GDM1 (cell line): ENCODE data around the gene ABO.
"Not testable (repeated sequence)": the region's sequence is repeated elsewhere in the genome, so short reads cannot be mapped to it uniquely, and the experiment has no call there.

ENCODE experiments used
- DNase-seq: peaks from one replicate; lab custom pipeline; 2025; lab: John Stamatoyannopoulos, UW

Gene ABO

DNA sequence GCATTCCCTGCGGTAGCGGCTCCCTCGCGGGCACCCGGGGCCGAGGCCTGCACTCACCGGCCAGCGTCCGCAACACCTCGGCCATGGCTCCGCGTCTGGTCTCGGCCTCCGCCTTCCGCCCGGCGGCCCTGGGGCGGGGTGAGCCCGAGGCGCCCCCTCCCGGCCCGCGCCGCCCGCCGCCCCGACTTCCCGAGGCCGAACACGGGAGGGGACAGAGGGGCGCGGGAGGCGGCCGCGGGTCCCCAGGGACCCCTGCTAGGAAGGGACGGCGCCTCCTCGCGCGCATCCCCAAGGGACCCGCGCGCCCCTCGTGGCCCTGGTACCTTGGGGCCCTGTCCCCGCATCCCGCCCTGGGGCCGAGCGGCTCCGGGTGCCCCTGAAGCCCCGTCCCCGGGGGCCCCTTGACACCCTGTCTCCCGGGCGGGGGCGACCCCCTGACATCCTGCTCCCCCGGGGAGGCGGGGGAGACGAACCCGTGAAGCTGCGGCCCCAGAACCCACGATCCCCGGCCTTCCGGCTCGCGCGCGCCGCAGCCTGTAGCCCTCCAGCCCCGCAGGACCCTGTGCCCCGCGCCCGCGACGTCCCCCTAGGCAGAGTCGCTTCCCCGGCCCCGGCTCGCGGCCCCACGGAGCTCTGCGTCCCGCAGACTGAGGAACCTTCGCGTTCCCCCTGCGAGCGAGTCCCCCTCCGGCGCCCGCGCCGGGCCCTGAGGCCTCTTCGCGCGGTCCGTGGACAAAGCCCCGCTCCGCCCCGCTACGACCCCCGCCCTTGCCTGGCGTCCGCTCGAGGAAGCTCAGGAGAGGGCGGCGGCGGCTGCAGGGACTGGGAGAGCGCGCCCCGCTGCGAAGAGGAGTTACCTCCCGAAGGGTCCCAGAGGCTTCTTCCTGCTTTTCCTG is at the start of gene ABO:
ABO (minus strand) TSS at position 97 of the 896 bp plus-strand sequence.
- no peak for DNase-seq

DNA sequence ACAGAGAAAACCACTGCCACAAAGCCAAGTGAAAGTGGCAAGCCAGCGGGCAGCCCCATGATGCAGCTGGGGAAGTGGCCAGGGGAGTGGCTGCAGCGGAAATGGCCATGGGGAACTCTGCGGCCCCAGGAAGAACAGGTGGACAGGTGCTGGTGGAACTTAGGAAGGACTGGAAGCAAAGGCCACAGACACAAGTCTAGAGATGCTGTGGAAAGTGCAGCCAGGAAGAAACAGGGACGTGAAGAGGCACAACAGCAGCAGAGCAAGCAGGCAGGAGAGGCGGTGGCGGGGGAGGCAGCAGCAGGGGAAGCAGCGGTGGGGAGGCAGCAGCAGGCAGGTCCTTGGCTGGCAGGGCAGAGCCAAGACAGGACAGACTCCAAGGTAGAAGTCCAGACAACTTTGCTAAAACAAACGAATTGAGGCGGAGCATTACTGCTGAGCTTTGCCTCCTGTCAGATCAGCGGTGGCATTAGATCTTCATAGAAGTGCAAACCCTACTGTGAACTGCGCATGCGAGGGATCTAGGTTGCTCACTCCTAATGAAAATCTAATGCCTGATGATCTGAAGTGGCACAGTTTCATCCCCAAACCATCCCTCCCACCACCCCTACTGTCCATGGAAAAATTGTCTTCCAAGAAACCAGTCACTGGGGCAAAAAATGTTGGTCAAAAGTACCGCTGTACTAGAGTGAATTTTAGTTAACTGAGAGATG is 49.1 kb upstream of the ABO start:
- DNase-seq: no peak

GRCh38 chr9:133323211-133323610 is 48.2 kb upstream of the ABO start:
- no peak for DNase-seq

- DNase-seq: no peak
Measured at GRCh38 chr9:133322701-133323100, 47.7 kb upstream of the ABO start.

- DNase-seq: no peak
Measured at GRCh38 chr9:133321411-133321935, 46.5 kb upstream of the ABO start.

- DNase-seq: no peak
Measured at GRCh38 chr9:133320421-133320881, 45.5 kb upstream of the ABO start.

- DNase-seq: not testable (repeated sequence)
Measured at GRCh38 chr9:133317551-133317950, 42.5 kb upstream of the ABO start.

DNA sequence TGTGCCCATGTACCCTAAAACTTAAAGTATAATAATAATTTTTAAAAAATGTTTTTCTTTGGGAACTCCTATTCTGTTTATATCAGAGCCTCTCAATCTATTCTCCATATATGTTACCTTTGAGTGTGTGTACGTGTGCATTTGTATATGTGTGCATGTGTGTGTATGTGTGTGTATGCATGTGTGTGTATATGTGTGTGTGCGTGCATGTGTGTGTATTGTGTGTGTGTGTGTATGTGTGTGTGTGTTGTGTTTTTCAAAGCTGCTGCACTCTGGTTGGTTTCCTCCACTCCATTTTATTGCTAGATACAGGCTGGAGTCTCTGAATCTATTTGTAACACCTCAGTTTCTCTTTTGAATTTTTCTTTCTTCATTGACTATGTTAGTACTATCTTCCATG is 41.0 kb upstream of the ABO start:
- DNase-seq: no peak

DNA sequence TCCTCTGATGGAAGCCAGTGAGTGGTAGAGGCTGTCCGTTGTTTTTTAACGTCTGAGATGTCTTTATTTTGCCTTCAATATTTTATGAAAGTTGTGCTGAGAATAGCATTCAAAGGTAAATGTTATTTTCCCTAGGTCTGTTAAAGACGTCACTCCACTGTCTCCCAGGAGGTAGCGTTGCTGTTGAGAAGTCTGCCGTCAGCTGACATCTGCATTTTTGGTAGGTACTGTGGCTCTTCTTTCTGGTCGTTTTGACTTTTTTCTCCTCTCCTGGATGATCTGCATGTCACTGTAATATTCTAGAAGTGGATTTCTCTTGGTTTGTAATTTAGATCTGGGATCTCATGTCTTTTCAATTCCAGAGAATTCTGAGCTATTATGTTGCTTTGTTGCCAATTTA is 34.6 kb upstream of the ABO start:
- DNase-seq: no peak

GRCh38 chr9:133307301-133307700 is 32.3 kb upstream of the ABO start:
- DNase-seq: no peak

- DNase-seq: no peak
Measured at GRCh38 chr9:133306242-133307204, 31.5 kb upstream of the ABO start.

DNA sequence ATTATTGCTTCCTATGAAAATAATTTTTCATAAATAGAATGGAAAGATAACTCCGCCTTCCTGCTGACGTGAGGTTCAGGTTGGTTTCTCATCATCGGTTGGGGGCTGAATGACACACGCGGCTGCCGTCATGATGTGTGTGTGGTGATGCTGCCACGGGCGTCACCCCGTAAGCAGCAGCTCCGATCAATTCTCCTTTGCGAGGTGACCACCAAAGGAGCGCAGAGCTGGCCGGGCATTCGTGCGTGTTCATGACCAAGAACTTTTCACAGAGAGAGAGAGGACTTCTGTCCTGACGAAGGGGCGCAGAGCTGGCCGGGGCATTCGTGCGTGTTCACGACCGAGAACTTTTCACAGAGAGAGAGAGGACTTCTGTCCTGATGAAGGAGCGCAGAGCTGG is 30.7 kb upstream of the ABO start:
- DNase-seq: no peak

GRCh38 chr9:133304477-133305377 is 29.7 kb upstream of the ABO start:
- DNase-seq: no peak

DNA sequence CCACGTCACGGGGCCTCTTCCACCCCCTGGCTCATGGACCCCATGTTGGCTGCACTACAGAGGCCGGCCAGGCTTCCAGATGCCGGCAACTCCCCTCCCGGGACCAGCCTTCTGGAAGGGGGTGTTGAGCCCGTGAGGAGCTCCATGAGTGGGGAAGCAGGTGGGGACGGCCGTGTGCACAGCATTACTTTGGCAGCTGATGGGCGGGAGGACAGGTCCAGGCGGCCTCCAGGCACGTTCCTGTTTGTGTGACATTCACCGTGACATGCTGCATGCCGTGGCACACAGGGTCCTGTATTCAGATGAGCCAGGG is 29.1 kb upstream of the ABO start:
- no peak for DNase-seq

DNA sequence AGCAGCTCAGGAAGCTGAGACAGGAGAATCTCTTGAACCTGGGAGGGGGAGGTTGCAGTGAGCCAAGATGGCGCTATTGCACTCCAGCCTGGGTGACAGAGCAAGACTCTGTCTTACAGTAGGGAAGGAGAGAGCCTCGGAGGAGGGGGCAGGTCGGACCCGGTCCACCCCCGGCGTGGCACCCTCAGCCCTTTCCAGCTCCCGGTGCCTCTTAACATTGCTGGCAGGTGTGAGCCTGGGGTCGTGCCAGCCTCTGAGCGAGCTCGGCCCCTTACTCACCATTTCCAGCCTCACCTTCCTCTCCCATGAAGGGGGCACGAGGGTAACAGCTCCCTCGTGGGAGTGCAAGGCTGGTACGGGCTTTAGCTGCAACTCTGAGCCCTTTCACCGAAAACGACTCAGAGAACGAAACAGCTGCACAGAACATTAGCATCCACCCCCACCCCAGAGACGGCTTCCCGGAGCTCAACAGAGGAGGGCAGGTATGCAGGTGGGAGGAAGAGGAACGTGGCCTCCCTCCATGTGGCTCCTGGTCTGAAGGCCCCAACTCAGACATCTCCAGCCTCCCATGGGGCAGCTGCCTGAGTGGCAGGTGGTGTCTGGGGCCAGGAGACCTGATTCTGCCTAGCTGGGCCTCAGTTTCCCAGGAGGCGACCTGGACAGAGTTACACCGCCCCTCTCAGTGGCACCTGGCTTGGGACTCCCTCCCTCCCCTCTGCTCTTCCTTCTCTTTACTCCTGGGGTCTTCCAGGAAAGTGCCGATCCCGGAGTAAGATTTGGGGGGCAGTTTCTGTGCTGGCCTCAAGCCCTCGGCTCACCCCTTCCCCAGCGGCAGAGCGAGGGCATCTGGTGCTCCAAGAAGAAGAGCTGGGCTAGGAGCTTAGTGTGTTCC is 28.5 kb upstream of the ABO start:
- no peak for DNase-seq

DNA sequence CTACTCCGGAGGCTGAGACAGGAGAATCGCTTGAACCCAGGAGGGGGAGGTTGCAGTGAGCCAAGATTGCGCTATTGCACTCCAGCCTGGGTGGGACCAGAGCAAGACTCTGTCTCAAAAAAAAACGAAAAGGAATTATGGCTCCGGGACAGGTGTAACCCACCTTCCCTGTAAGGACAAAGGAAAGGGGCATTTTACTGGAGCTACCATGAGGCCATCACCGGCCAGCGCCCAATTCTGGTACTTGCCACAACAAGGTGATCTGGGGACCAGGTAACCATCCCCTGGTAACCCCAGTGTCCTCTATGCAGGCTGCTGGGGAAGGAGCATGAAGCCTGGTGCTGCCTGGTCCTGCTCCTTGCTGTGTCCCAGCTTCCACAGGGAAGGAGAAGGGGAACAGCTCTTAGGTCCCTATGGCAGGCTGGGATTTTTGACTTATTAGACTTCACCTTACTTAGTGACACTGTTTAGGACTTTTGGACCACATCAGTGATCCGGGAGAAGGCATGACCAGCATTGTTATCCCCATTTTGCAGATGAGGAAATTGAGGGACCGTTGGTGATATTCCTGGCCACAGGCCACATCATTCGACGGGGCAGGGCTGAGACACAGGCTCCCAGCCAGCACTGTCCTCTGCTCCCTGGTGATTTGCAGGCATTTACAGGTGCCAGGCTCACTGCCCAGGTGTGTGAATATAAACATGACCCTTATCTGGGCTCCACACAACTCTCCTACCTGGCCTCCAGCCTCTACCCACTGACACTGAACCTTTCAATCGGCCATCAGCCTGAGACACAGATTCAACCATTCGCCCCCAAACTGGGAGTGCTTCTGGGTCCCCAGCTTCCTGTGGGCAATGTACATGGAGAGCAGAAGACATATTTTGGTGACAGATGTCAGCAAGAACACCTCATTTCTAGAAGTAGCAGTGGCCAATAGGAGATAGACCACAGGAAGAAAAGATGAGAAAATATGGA is 26.5 kb upstream of the ABO start:
- no peak for DNase-seq

DNA sequence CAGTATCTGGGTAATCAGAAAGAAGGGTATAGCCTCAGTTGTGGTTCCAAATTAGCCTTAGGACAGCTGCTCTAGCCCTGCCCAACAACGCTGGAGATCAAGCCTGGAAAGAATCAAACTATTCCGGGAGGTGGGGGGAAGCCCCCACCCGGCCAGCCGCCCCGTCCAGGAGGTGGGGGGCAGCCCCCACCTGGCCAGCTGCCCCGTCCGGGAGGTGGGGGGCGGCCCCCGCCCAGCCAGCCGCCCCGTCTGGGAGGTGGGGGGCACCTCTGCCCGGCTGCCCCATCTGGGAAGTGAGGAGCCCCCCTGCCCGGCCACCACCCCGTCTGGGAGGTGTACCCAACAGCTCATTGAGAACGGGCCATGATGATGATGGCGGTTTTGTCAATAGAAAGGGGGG is 25.0 kb upstream of the ABO start:
- not testable (repeated sequence) for DNase-seq

DNA sequence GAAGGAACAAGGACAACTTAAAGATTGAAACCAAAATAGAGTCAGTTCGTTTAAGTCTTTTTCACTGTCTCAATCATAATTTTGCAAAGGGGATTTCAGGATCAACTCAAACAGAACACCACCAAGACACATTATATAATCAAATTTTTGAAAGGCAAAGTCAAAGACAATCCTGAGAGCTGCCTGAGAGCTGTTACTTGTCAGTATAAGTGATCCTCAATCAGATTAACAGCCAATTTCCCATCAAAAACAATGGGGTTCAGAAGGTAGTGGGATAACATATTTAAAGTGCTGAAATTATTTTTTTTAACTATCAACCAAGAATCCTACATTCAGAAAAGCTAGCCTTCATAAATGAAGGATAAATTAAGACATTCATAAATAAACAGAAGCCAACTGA is 19.3 kb upstream of the ABO start:
- DNase-seq: no peak
